NOMO-1 (cell line): Measurements from ENCODE around the gene OR1M1.
A peak's percentile ranks its signal among the peaks of the same experiment; 100 is the strongest.

Source experiments
- DNase-seq, 2 experiments: peaks; one replicate each; lab custom pipeline; 2025; ENCODE audit not compliant: unreplicated experiment in 2 of 2; lab: John Stamatoyannopoulos, UW

The OR1M1 gene

GRCh38 chr19:9073806-9074205, 13.1 kb upstream of the OR1M1 start:
- DNase-seq: no peak

- DNase-seq: no peak
Observed at GRCh38 chr19:9075064-9075949, 11.6 kb upstream of the OR1M1 start.

GRCh38 chr19:9076901-9077300, 10.0 kb upstream of the OR1M1 start:
- no peak for DNase-seq

GRCh38 chr19:9078651-9079050, 8.2 kb upstream of the OR1M1 start:
- no peak for DNase-seq

DNA sequence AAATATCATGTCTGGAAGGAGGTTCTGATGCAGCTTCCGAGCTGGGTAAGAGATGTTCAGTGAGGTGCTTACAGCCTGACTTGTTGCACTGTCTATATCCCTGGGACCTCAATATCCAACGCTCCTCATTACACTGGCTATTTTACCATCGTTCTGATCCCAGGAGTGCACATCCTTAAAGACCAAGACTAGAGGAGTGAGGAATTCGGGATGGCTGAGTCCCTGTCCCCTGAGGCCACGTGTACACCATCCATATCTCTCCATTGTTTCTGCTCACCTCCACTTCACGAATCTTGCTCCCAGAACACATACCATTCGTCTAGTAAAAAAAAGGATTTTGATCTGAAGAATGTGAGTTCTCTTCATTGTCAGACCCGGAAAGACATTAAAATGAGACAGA, 20.5 kb downstream of the OR1M1 start, which contains the start of gene OR7G2:
Gene OR7G2 (minus strand): TSS at position 101 of the 400 bp plus-strand sequence. CDS start 4,232 bp downstream, outside the sequence.
- no peak for DNase-seq

GRCh38 chr19:9109959-9110358, 23.1 kb downstream of the OR1M1 start:
- DNase-seq: no peak

DNA sequence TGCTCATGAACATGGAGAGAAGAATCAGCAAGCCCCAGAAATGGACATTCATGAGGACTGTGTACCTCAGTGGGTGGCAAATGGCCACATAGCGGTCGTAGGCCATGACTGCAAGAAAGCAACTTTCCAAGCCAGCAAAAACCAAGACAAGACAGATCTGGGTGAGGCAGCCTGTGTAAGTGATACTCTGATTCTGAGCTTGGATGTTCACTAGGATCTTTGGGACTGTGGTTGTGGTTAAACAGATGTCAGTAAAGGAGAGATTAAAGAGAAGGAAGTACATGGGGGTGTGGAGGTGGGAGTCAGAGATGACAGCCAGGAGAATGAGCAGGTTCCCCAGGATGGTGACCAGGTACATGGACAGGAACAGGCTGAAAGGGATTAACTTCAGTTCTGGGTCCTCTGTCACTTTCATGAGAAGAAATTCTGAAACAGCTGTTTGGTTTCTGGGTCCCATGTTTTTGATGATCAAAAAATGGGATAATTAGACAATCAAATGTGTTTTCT, 28.5 kb downstream of the OR1M1 start, which contains the start of gene OR7G1:
Gene OR7G1 (minus strand): TSS at position 457 of the 507 bp plus-strand sequence. CDS start 0 bp downstream, at position 457.
- no peak for DNase-seq

- DNase-seq: no peak
Observed at GRCh38 chr19:9116547-9116946, 29.7 kb downstream of the OR1M1 start.

DNA sequence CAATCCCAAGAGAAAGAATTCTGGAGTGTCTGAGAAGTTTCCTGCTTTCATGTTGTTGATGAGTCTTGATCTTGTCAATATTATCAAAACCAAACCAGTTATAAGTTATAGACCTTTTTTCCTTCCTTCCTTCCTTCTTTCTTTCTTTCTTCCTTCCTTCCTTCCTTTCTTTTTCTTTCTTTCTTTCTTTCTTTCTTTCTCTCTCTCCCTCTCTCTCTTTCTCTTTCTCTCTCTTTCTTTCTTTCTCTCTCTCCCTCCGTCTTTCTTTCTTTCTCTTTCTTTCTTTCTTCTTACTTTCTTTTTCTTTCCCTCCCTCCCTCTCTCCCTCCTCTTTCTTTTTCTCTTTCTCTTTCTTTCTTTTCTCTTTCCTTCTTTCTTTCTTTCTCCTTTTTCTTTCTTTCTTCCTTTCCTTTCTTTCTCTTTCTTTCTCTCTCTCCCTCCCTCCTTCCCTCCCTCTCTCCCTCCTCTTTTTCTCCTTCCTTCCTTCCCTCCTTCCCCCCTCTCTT, 40.1 kb downstream of the OR1M1 start, which contains the start of gene OR7G3:
Gene OR7G3 (minus strand): TSS at position 51 of the 506 bp plus-strand sequence. CDS start 0 bp downstream, at position 51.
- no peak for DNase-seq

DNA sequence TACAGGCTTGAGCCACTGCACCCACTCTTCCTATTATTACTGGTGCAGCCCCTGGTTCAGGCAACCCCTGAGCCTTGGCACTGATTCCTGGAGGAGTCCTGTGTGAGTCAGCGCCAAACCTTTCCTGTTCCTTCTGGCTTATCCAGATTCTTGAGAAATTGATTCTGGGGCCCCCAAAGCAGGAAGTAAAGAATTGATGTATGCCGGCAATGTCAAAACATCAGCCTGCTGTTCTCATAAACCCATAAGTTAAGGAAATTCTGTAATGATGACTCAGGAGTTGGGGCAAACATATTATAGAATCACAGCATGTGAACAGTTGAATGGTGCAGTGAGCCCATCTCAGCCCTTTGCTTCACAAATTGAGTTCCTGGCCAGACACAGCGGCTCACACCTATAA, 41.3 kb downstream of the OR1M1 start:
- DNase-seq: no peak

DNA sequence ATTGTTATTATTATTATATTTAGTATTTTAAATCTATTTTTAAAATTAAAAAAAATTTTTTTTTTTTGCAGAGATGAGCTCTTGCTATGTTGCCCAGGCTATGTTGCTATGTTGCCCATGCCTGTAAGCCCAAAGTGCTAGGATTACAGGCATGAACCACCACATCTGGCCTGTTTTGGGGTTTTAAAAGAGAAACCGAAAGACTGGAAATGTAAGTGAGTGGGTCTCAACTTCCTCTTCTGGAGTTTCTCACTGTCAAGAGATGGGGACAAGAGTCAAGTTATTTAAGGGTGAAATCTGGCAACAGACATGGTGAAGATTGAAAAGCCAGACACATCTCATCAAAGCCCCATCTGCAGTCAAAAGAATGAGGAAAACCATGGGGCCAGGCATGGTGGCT, 44.1 kb downstream of the OR1M1 start:
- peak; percentile 35 to 59 for DNase-seq

GRCh38 chr19:9132422-9132821, 45.6 kb downstream of the OR1M1 start:
- DNase-seq: no peak

GRCh38 chr19:9139609-9140158, 52.8 kb downstream of the OR1M1 start:
- DNase-seq: no peak

GRCh38 chr19:9140159-9140874, 53.5 kb downstream of the OR1M1 start, which contains the start of gene ZNF317:
Gene ZNF317, plus strand, starts transcription at chr19:9140397. Its CDS starts 15,620 bp downstream, at chr19:9156017.
- DNase-seq: peak; percentile 79 to 93

DNA sequence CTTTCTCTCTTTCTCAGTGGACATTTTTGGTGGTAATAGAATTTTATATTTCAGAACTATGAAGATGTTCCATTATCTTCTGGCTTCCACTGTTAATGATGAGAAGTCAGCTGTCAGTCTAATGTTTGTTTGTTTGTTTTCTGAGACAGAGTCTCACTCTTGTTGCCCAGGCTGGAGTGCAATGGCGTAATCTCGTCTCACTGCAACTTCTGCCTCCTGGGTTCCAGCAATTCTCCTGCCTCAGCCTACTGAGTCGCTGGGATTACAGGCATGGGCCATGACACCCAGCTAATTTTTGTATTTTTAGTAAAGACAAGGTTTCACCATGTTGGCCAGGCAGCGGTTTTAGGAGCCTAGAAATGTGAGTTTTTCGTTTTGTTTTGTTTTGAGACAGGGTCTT, 58.1 kb downstream of the OR1M1 start:
- no peak for DNase-seq
